Measurements from ENCODE around the gene TGM5. TPM values are rescaled to one million over a fixed set of nuclear protein-coding genes. Genes with fewer than 3 reads are reported as not detected.
"Not testable (repeated sequence)": the region's sequence is repeated elsewhere in the genome, so short reads cannot be mapped to it uniquely, and the experiment has no call there.

Gene TGM5
- total RNA-seq, 4 donors from 2014 or later: 0.31 to 1.3 (median 0.58) TPM; not detected in 1

- Histone ChIP-seq H3K27me3 (peaks cover 10% of the 10 kb centered on the region), H3K4me3 (no peak overlapping the region), H3K4me1 (peaks cover 0 to 5% (median 0%) of the 10 kb centered on the region in 3 donors), H3K27ac (no peak overlapping the region), H3K36me3 (no peaks in the 10 kb centered on the region), H3K9me3 (no peaks in the 10 kb centered on the region)
- ATAC-seq: no peak
- WGBS, 2 donors (ENCODE audit: low coverage in 1 of 2): 86 to 100% methylated on average over 1 of the region's 57 CpGs
- TF ChIP-seq POLR2AphosphoS5 (IDR thresholded peaks at IDR 0.05) (no peak), EP300 (IDR thresholded peaks at IDR 0.05) (no peak), CTCF (IDR thresholded peaks at IDR 0.05) (no peak), POLR2A (IDR thresholded peaks at IDR 0.05) (no peak)
Measured at GRCh38 chr15:43226436-43227305, 40.1 kb downstream of the TGM5 start.

- not testable (repeated sequence) for H3K36me3 ChIP-seq, H3K9me3 ChIP-seq, H3K4me3 ChIP-seq, H3K27ac ChIP-seq, H3K4me1 ChIP-seq, ATAC-seq
- H3K27me3 ChIP-seq: peaks cover 10% of the 10 kb centered on the region
- 60 to 100% methylated on average over 1 of the region's 12 CpGs for WGBS, 2 donors (ENCODE audit: low coverage in 1 of 2)
Measured at GRCh38 chr15:43225950-43226255, 40.8 kb downstream of the TGM5 start.

- Histone ChIP-seq H3K27ac (no peak overlapping the region), H3K27me3 (peaks cover 10% of the 10 kb centered on the region), H3K36me3 (no peaks in the 10 kb centered on the region), H3K9me3 (no peaks in the 10 kb centered on the region), H3K4me1 (peaks cover 0 to 5% (median 0%) of the 10 kb centered on the region in 3 donors), H3K4me3 (no peak overlapping the region)
- TF ChIP-seq CTCF (IDR thresholded peaks at IDR 0.05) (peak; percentile 19 to 64 (median 58)), EP300 (IDR thresholded peaks at IDR 0.05) (no peak), POLR2A (IDR thresholded peaks at IDR 0.05) (no peak), POLR2AphosphoS5 (IDR thresholded peaks at IDR 0.05) (no peak)
- 39 to 47% methylated on average over 13 to 14 of the region's 16 CpGs for WGBS, 2 donors (ENCODE audit: low coverage in 1 of 2)
- peak; percentile 79 for ATAC-seq
Measured at GRCh38 chr15:43225201-43225949, 41.4 kb downstream of the TGM5 start.

GRCh38 chr15:43221422-43221821, 45.3 kb downstream of the TGM5 start:
- H3K9me3 ChIP-seq: no peaks in the 10 kb centered on the region
- no peak overlapping the region for H3K27ac ChIP-seq
- TF ChIP-seq CTCF (IDR thresholded peaks at IDR 0.05) (no peak), POLR2AphosphoS5 (IDR thresholded peaks at IDR 0.05) (no peak), POLR2A (IDR thresholded peaks at IDR 0.05) (no peak), EP300 (IDR thresholded peaks at IDR 0.05) (no peak)
- peaks cover 11% of the 10 kb centered on the region for H3K27me3 ChIP-seq
- H3K4me3 ChIP-seq: no peak overlapping the region
- 58 to 67% methylated on average over 1 of the region's 1 CpG for WGBS, 2 donors (ENCODE audit: low coverage in 1 of 2)
- H3K4me1 ChIP-seq: no peaks in the 10 kb centered on the region
- no peak for ATAC-seq
- no peaks in the 10 kb centered on the region for H3K36me3 ChIP-seq

GRCh38 chr15:43220991-43221403, 45.7 kb downstream of the TGM5 start, which contains the start of gene EPB42:
TSS of gene EPB42 (minus strand) at chr15:43221018. CDS start at chr15:43220825, 193 bp downstream.
- H3K27ac ChIP-seq: no peak within 1 kb of the TSS
- H3K27me3 ChIP-seq: peaks cover 11% of the 10 kb centered on the region
- H3K4me1 ChIP-seq: no peaks in the 10 kb centered on the region
- no peaks in the 10 kb centered on the region for H3K9me3 ChIP-seq
- 54 to 72% methylated on average over 2 of the region's 3 CpGs for WGBS, 2 donors (ENCODE audit: low coverage in 1 of 2)
- H3K36me3 ChIP-seq: no peaks in the 10 kb centered on the region
- no peak for TF ChIP-seq CTCF (IDR thresholded peaks at IDR 0.05)
- no peak for TF ChIP-seq EP300 (IDR thresholded peaks at IDR 0.05)
- TF ChIP-seq POLR2AphosphoS5 (IDR thresholded peaks at IDR 0.05): no peak
- TF ChIP-seq POLR2A (IDR thresholded peaks at IDR 0.05): no peak
- no peak for ATAC-seq
- no peak within 1 kb of the TSS for H3K4me3 ChIP-seq

Measured in gastroesophageal sphincter (tissue), 4 donors.